HCT116 (cell line): Measurements from ENCODE around the gene MYO10. TPM values are rescaled to one million over a fixed set of nuclear protein-coding genes. Genes with fewer than 3 reads are reported as not detected.

Experiments
- ATAC-seq: fragments of 200-7000 bp; cut with Tn5 transposase; 2 replicates; pipeline ENCODE4 v1.9.1; 2020; ENCODE audit warnings: mild to moderate bottlenecking, moderate library complexity
- BruUV-seq: library from RNA; stranded (reverse); fragments of 400-500 nt; replicated peaks from 2 replicates; lab custom pipeline; 2021; lab: Mats Ljungman, UMichigan
- CTCF ChIA-PET: fragments of 300-600 bp; sonication (Branson Sonifier 250); formaldehyde crosslinking; loops from one replicate; lab custom pipeline; 2021; ENCODE audit warnings: antibody characterized with exemption; lab: Charles Lee
- POLR2A ChIA-PET: fragments of 300-600, 350-600 bp; sonication (Branson Sonifier 250); formaldehyde crosslinking; loops from one replicate; lab custom pipeline; 2021; ENCODE audit warnings: antibody characterized with exemption; lab: Charles Lee
- RAD21 ChIA-PET, 2 experiments: fragments of 300-600 bp; sonication (Branson Sonifier 250); formaldehyde crosslinking; loops; one replicate each; lab custom pipeline; 2023; ENCODE audit warnings: low total read pairs in 2 of 2; ENCODE audit not compliant: uncharacterized antibody in 2 of 2, unreplicated experiment in 2 of 2, low non-redundant PET in 1 of 2; lab: Charles Lee
- DNase-seq: peaks from one replicate; pipeline ENCODE4 v3.0.0-alpha.2; 2010; ENCODE audit warnings: low read depth, low spot score
- H2AFZ ChIP-seq: fragments of 200-600 bp; shearing (Covaris generic), sonication (generic); 2 replicates; pipeline ENCODE4 v1.6.1; 2017; ENCODE audit warnings: low read depth, mixed run types, mixed read lengths, antibody characterized with exemption, low read length; ENCODE audit not compliant: poor library complexity, severe bottlenecking
- H3K27ac ChIP-seq: 2 replicates; pipeline ENCODE4 v1.5.1; 2012; ENCODE audit warnings: low read depth, low read length
- H3K27me3 ChIP-seq: fragments of 200-600 bp; sonication (generic); 2 replicates; pipeline ENCODE4 v1.6.1; 2016; ENCODE audit warnings: mixed run types, low read length, mixed read lengths; ENCODE audit not compliant: insufficient read depth
- H3K36me3 ChIP-seq, 2 experiments: fragments of 200-500 bp in 1 of 2; fragments of 200-600 bp in 1 of 2; sonication (Bioruptor generic) in 1 of 2; sonication (generic) in 1 of 2; 2 replicates each; pipeline versions ENCODE4 v1.5.1 to v1.6.1; 2014 to 2016; ENCODE audit warnings: low read length in 2 of 2, inconsistent platforms in 1 of 2, mixed read lengths in 1 of 2, mixed run types in 1 of 2; ENCODE audit not compliant: insufficient read depth in 2 of 2, control insufficient read depth in 1 of 2
- H3K4me1 ChIP-seq, 2 experiments: fragments of 200-600 bp in 1 of 2; sonication (generic) in 1 of 2; 2 replicates each; pipeline versions ENCODE4 v1.5.1 to v1.6.1; 2012 to 2017; ENCODE audit warnings: low read length in 2 of 2, inconsistent platforms in 1 of 2, mild to moderate bottlenecking in 1 of 2, mixed read lengths in 1 of 2, mixed run types in 1 of 2, moderate library complexity in 1 of 2; ENCODE audit not compliant: insufficient read depth in 2 of 2, control insufficient read depth in 1 of 2
- H3K4me2 ChIP-seq: fragments of 200-600 bp; sonication (generic); 2 replicates; pipeline ENCODE4 v1.6.1; 2017; ENCODE audit warnings: mixed run types, low read length, mixed read lengths
- H3K4me3 ChIP-seq, 2 experiments: fragments of 200-600 bp in 1 of 2; sonication (generic) in 1 of 2; replicated peaks in 1 of 2; 2 replicates each; pipeline ENCODE4 v1.5.1; 2011 to 2016; ENCODE audit warnings: low read length in 2 of 2, control low read depth in 1 of 2, low read depth in 1 of 2, mild to moderate bottlenecking in 1 of 2, mixed read lengths in 1 of 2, mixed run types in 1 of 2
- H3K79me2 ChIP-seq: fragments of 200-600 bp; sonication (generic); 2 replicates; pipeline ENCODE4 v1.6.1; 2017; ENCODE audit warnings: mild to moderate bottlenecking, mixed run types, low read length, moderate library complexity, mixed read lengths; ENCODE audit not compliant: insufficient read depth
- H3K9ac ChIP-seq: fragments of 200-600 bp; sonication (generic); 2 replicates; pipeline ENCODE4 v1.6.1; 2016; ENCODE audit warnings: low read length, mixed read lengths
- H3K9me2 ChIP-seq: fragments of 200-600 bp; sonication (generic), shearing (Covaris generic); 2 replicates; pipeline ENCODE4 v1.6.1; 2017; ENCODE audit warnings: mixed run types, mild to moderate bottlenecking, moderate library complexity; ENCODE audit not compliant: insufficient read depth
- H3K9me3 ChIP-seq, 2 experiments: fragments of 200-500 bp in 1 of 2; fragments of 200-600 bp in 1 of 2; sonication (Bioruptor generic) in 1 of 2; sonication (generic) in 1 of 2; 2 replicates each; pipeline ENCODE4 v1.6.1; 2014 to 2017; ENCODE audit warnings: low read length in 2 of 2, mixed read lengths in 2 of 2, inconsistent platforms in 1 of 2, low read depth in 1 of 2, mild to moderate bottlenecking in 1 of 2, mixed run types in 1 of 2, moderate library complexity in 1 of 2; ENCODE audit not compliant: control insufficient read depth in 1 of 2, insufficient read depth in 1 of 2
- H4K20me1 ChIP-seq: fragments of 200-600 bp; sonication (generic), shearing (Covaris generic); 2 replicates; pipeline ENCODE4 v1.6.1; 2017; ENCODE audit warnings: mixed run types, mild to moderate bottlenecking, moderate library complexity; ENCODE audit not compliant: insufficient read depth
- ELF1 ChIP-seq: IDR thresholded peaks from 2 replicates; pipeline ENCODE4 v1.6.1; 2012; ENCODE audit warnings: low read depth, borderline replicate concordance
- EZH2phosphoT487 ChIP-seq: fragments of 200-600 bp; IDR thresholded peaks from 2 replicates; pipeline ENCODE4 v1.6.1; 2018; ENCODE audit warnings: antibody characterized with exemption, borderline replicate concordance
- FOSL1 ChIP-seq: IDR thresholded peaks from 2 replicates; pipeline ENCODE4 v1.6.1; 2012; ENCODE audit warnings: low read depth
- POLR2AphosphoS5 ChIP-seq: IDR thresholded peaks from 2 replicates; pipeline ENCODE4 v1.6.1; 2011; ENCODE audit warnings: mild to moderate bottlenecking, low read depth, low read length, moderate library complexity
- SIN3A ChIP-seq: IDR thresholded peaks from 2 replicates; pipeline ENCODE4 v1.6.1; 2012; ENCODE audit warnings: low read depth
- SRF ChIP-seq: IDR thresholded peaks from 2 replicates; pipeline ENCODE4 v1.6.1; 2012; ENCODE audit warnings: low read depth
- YY1 ChIP-seq: IDR thresholded peaks from 2 replicates; pipeline ENCODE4 v1.6.1; 2011; ENCODE audit warnings: low read length, low read depth, moderate library complexity, mild to moderate bottlenecking; ENCODE audit not compliant: insufficient replicate concordance; ENCODE audit errors: extremely low read depth
- intact Hi-C: fragments of 100-400 bp; cut with micrococcal nuclease; formaldehyde crosslinking; loops from 2 replicates; pipeline ENCODE4 v1.10.0; 2022
- total RNA-seq: library from RNA; stranded (reverse); gene quantifications from one replicate; pipeline ENCODE4 v1.2.1, GENCODE V29; 2021; ENCODE audit not compliant: unreplicated experiment
- TF ChIP-seq, protein P1 (sequence below): IDR thresholded peaks from 2 replicates; pipeline ENCODE4 v1.6.1; 2011; ENCODE audit warnings: mild to moderate bottlenecking, low read length, moderate library complexity; ENCODE audit not compliant: insufficient replicate concordance; ENCODE audit errors: extremely low read depth

MYO10 gene
- total RNA-seq, 1 experiment from 2014 or later, result 34.9 TPM

DNA sequence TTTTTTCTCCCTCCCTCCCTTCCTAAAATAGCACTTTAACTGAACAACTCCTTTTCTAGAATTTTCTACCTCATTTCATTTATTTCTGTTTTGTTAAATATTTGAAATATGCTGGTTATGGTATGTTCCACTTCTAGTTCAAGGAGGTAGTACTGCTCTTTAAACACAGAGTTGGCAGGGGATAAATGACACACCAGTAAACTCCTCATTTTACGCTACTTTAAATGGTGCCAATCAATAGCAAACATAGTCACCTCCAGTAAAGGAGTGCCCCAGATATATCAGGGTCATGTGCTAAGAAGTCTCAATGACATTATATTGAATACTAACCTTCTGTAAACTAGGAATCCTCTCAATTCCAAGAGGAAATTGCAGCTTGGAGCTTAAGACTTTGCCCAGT is 56.9 kb downstream of the MYO10 start:
- no peak overlapping the region for H3K9ac ChIP-seq
- peaks cover 0 to 14% of the 10 kb centered on the region in 2 experiments; a peak in 1 of 4 replicates for H3K36me3 ChIP-seq
- no TSS peak for BruUV-seq
- no peak overlapping the region for H3K4me2 ChIP-seq
- H3K4me3 ChIP-seq, result no peak overlapping the region
- H2AFZ ChIP-seq, result no peak overlapping the region
- no peaks in the 10 kb centered on the region for H4K20me1 ChIP-seq
- no peaks in the 10 kb centered on the region for H3K9me2 ChIP-seq
- no peak for DNase-seq
- no peak overlapping the region for H3K27ac ChIP-seq
- H3K79me2 ChIP-seq, result peaks cover 70% of the 10 kb centered on the region
- no peak for ATAC-seq
- CTCF ChIA-PET, result no interaction called here
- H3K27me3 ChIP-seq, result no peaks in the 10 kb centered on the region
- H3K9me3 ChIP-seq, result no peaks in the 10 kb centered on the region
- H3K4me1 ChIP-seq, result peaks cover 9 to 19% of the 10 kb centered on the region in 2 experiments; a peak in 3 of 4 replicates
- TF ChIP-seq EZH2phosphoT487, result no peak
- TF ChIP-seq YY1, result no peak
- TF ChIP-seq, protein P1, sequence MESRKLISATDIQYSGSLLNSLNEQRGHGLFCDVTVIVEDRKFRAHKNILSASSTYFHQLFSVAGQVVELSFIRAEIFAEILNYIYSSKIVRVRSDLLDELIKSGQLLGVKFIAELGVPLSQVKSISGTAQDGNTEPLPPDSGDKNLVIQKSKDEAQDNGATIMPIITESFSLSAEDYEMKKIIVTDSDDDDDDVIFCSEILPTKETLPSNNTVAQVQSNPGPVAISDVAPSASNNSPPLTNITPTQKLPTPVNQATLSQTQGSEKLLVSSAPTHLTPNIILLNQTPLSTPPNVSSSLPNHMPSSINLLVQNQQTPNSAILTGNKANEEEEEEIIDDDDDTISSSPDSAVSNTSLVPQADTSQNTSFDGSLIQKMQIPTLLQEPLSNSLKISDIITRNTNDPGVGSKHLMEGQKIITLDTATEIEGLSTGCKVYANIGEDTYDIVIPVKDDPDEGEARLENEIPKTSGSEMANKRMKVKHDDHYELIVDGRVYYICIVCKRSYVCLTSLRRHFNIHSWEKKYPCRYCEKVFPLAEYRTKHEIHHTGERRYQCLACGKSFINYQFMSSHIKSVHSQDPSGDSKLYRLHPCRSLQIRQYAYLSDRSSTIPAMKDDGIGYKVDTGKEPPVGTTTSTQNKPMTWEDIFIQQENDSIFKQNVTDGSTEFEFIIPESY, result no peak
- TF ChIP-seq POLR2AphosphoS5, result no peak
- no peak for TF ChIP-seq FOSL1
- TF ChIP-seq SRF, result no peak
- TF ChIP-seq ELF1, result no peak
- no peak for TF ChIP-seq SIN3A
- intact Hi-C loops, result no loop called here
- RAD21 ChIA-PET, result no interaction called here
- POLR2A ChIA-PET, result interaction anchor here (0.7 kb wide), 1 partner anchor 10 kb away, joined by 3 read pairs; no protein-coding TSS in a partner anchor
